GM10266 (cell line): ENCODE data around the gene PLCG1.

Source experiments
- DNase-seq: peaks from one replicate; pipeline ENCODE4 v3.0.0; 2012; ENCODE audit errors: extremely low spot score
- CTCF ChIP-seq: IDR thresholded peaks from 2 replicates; pipeline ENCODE4 v1.5.1; 2012; ENCODE audit warnings: mild to moderate bottlenecking, low read depth; ENCODE audit not compliant: control insufficient read depth, insufficient read depth; ENCODE audit errors: missing control alignments

PLCG1 gene

GRCh38 chr20:41185013-41185757, 47.8 kb downstream of the PLCG1 start:
- TF ChIP-seq CTCF, result no peak
- DNase-seq, result no peak

- DNase-seq, result no peak
- TF ChIP-seq CTCF, result no peak
Measured at GRCh38 chr20:41187668-41188067, 50.3 kb downstream of the PLCG1 start.

- no peak for DNase-seq
- TF ChIP-seq CTCF, result no peak
Measured at GRCh38 chr20:41191562-41192500, 54.5 kb downstream of the PLCG1 start.

DNA sequence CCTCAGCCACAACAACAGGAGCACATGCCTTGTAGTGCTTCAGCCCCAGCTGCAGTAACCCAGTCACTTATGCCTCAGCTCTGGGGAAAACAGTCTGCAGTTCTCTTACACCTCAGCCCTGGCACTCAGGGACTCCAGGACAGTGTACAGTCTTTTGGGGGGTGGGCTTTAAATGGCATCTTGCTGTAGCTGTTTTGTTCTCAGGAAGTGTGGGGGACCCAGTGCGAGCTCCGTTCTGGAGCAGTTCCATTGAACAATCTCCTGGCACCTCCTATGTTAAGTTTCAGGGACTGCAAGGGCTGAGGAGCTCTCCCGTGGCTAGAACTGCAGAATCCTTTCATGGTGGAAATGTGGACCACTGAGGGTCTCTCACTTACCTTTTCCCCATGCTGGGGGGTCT, 55.2 kb downstream of the PLCG1 start:
- no peak for DNase-seq
- no peak for TF ChIP-seq CTCF

DNA sequence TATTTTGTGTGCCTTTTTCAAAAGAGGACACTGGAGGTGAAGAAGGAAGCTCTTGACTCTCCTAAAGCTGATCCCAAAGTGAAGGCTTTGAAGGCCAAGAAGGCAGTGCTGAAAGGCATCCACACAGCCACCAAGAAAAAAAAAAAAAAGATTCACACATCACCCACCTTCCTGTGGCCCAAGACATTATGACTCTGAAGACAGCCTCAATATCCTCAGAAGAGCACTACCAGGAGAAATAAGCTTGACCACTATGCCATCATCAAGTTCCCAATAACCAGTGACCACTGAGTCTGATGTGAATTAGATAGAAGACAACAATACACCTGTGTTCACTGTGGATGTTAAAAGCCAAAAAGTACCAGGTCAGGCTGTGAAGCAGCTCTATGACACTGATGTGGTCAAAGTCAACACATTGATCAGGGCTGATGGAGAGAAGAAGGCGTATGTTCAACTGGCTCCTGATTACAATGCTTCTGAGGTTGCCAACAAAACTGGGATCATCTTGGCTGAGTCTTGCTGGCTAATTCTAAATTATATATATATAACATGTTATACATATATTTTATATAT, 59.4 kb downstream of the PLCG1 start:
- DNase-seq, result no peak
- TF ChIP-seq CTCF, result no peak

- DNase-seq, result no peak
- TF ChIP-seq CTCF, result no peak
Measured at GRCh38 chr20:41198443-41198842, 61.1 kb downstream of the PLCG1 start.
